Gastrocnemius medialis (tissue), 4 donors: ENCODE data around the gene UBAP1L. TPM values are rescaled to one million over a fixed set of nuclear protein-coding genes. Genes with fewer than 3 reads are reported as not detected.
A peak's percentile ranks its signal among the peaks of the same experiment; 100 is the strongest.

ENCODE experiments used
- ATAC-seq, 2 donors: fragments of 150-250 bp; one replicate each; pipeline ENCODE4 v1.9.1; 2016
- DNase-seq, 2 donors: peaks; one replicate each; pipeline ENCODE4 v3.0.0-alpha.2; 2019
- H3K27ac ChIP-seq, 4 donors: fragments of 200-600 bp; sonication (generic); 1 replicate in 1 of 4; 2 replicates in 3 of 4; pipeline ENCODE4 v1.5.1; 2016 to 2018; ENCODE audit warnings: mild to moderate bottlenecking in 2 of 4, moderate library complexity in 1 of 4
- H3K27me3 ChIP-seq, 3 donors: fragments of 200-600 bp; sonication (generic) in 2 of 3; 1 replicate in 1 of 3; 2 replicates in 2 of 3; pipeline versions ENCODE4 v1.5.1 to v1.6.0; 2016 to 2019; ENCODE audit warnings: mild to moderate bottlenecking in 1 of 3, moderate library complexity in 1 of 3
- H3K36me3 ChIP-seq, 2 donors: fragments of 200-600 bp; sonication (generic) in 1 of 2; one replicate each; pipeline ENCODE4 v1.5.1; 2017 to 2018
- H3K4me1 ChIP-seq, 2 donors: fragments of 200-600 bp; sonication (generic) in 1 of 2; one replicate each; pipeline ENCODE4 v1.5.1; 2016 to 2017; ENCODE audit warnings: mild to moderate bottlenecking in 2 of 2
- H3K4me3 ChIP-seq, 4 donors: fragments of 200-600 bp; sonication (generic) in 3 of 4; 1 replicate in 1 of 4; 2 replicates in 3 of 4; pipeline ENCODE4 v1.5.1; 2016 to 2019; ENCODE audit warnings: mild to moderate bottlenecking in 2 of 4
- H3K9me3 ChIP-seq, 3 donors: fragments of 200-600 bp; sonication (generic) in 2 of 3; 1 replicate in 1 of 3; 2 replicates in 2 of 3; pipeline ENCODE4 v1.5.1; 2016 to 2019
- CTCF ChIP-seq, 5 experiments: fragments of 450-650 bp in 3 of 5; fragments of 200-600 bp in 2 of 5; sonication (generic) in 2 of 5; IDR thresholded peaks in 4 of 5; conservative IDR thresholded peaks in 1 of 5; 1 replicate in 4 of 5; 2 replicates in 1 of 5; pipeline ENCODE4 v1.5.1; 2016 to 2019; ENCODE audit warnings: antibody characterized with exemption in 5 of 5, mild to moderate bottlenecking in 3 of 5, moderate library complexity in 3 of 5
- POLR2A ChIP-seq, 2 donors: fragments of 450-650 bp; IDR thresholded peaks; one replicate each; pipeline ENCODE4 v1.6.1; 2017; ENCODE audit warnings: antibody characterized with exemption in 2 of 2, mild to moderate bottlenecking in 2 of 2, moderate library complexity in 2 of 2
- in situ Hi-C, 4 donors: fragments of 200-750 bp; cut with MboI; loops; one replicate each; pipeline versions ENCODE4 v1.15.0 to v1.8.0; 2017; ENCODE audit warnings: low sequenced_read_pairs in 4 of 4
- intact Hi-C: fragments of 100-400 bp; cut with DNase I; formaldehyde crosslinking; loops from one replicate; pipeline ENCODE4 v1.15.1; 2023; ENCODE audit warnings: low total_unique reads
- total RNA-seq, 4 donors: library from RNA; depleted of rRNA; stranded (reverse); fragments of >200 nt; gene quantifications; one replicate each; pipeline versions ENCODE4 v1.1.0 to v1.2.3, GENCODE V29; 2016

UBAP1L gene
- total RNA-seq, 4 donors from 2014 or later = 0.65 to 3.3 (median 1.4) TPM

GRCh38 chr15:65066001-65066634, 48.9 kb downstream of the UBAP1L start:
- TF ChIP-seq POLR2A (IDR thresholded peaks at IDR 0.05) (no peak), CTCF (IDR thresholded peaks at IDR 0.05 in 4 of 5, conservative IDR thresholded peaks at IDR 0.05 in 1 of 5) (no peak)
- intact Hi-C loops (no loop called here), in situ Hi-C loops (no loop called here)
- H3K27me3 ChIP-seq = peaks cover 0 to 2% (median 0%) of the 10 kb centered on the region in 3 donors
- H3K4me1 ChIP-seq = peaks cover 22 to 27% of the 10 kb centered on the region in 2 donors
- H3K27ac ChIP-seq = peak overlapping the region in 3 of 4 donors; percentile 50 to 78 (median 70)
- ATAC-seq = no peak
- no peaks in the 10 kb centered on the region for H3K9me3 ChIP-seq
- H3K4me3 ChIP-seq = peak overlapping the region in 2 of 4 donors; percentile 40 to 46
- no peak for DNase-seq
- no peaks in the 10 kb centered on the region for H3K36me3 ChIP-seq

GRCh38 chr15:65062726-65063125, 52.3 kb downstream of the UBAP1L start:
- ATAC-seq (no peak), DNase-seq (no peak)
- peak overlapping the region in 1 of 4 donors; percentile 65 for H3K27ac ChIP-seq
- no peaks in the 10 kb centered on the region for H3K9me3 ChIP-seq
- H3K36me3 ChIP-seq = no peaks in the 10 kb centered on the region
- in situ Hi-C loops (no loop called here), intact Hi-C loops (no loop called here)
- TF ChIP-seq POLR2A (IDR thresholded peaks at IDR 0.05) = no peak
- TF ChIP-seq CTCF (IDR thresholded peaks at IDR 0.05 in 4 of 5, conservative IDR thresholded peaks at IDR 0.05 in 1 of 5) = no peak
- peaks cover 0 to 2% (median 0%) of the 10 kb centered on the region in 3 donors for H3K27me3 ChIP-seq
- H3K4me1 ChIP-seq = no peaks in the 10 kb centered on the region
- no peak overlapping the region for H3K4me3 ChIP-seq

- Histone ChIP-seq H3K27ac (peak overlapping the region in 2 of 4 donors; percentile 3 to 65), H3K4me1 (no peaks in the 10 kb centered on the region), H3K27me3 (no peaks in the 10 kb centered on the region), H3K36me3 (no peaks in the 10 kb centered on the region), H3K4me3 (no peak overlapping the region), H3K9me3 (no peaks in the 10 kb centered on the region)
- DNase-seq = no peak
- intact Hi-C loops (no loop called here), in situ Hi-C loops (no loop called here)
- ATAC-seq = no peak
- TF ChIP-seq CTCF (IDR thresholded peaks at IDR 0.05 in 4 of 5, conservative IDR thresholded peaks at IDR 0.05 in 1 of 5) = no peak
Observed at GRCh38 chr15:65062061-65062460, 52.9 kb downstream of the UBAP1L start.

GRCh38 chr15:65060641-65061397, 54.2 kb downstream of the UBAP1L start:
- Histone ChIP-seq H3K4me1 (no peaks in the 10 kb centered on the region), H3K4me3 (no peak overlapping the region), H3K36me3 (no peaks in the 10 kb centered on the region), H3K27ac (peak overlapping the region in 3 of 4 donors; percentile 3 to 65 (median 48)), H3K9me3 (no peaks in the 10 kb centered on the region), H3K27me3 (no peaks in the 10 kb centered on the region)
- intact Hi-C loops = no loop called here
- DNase-seq (no peak), ATAC-seq (no peak)
- in situ Hi-C loops = no loop called here
- no peak for TF ChIP-seq POLR2A (IDR thresholded peaks at IDR 0.05)
- TF ChIP-seq CTCF (IDR thresholded peaks at IDR 0.05 in 4 of 5, conservative IDR thresholded peaks at IDR 0.05 in 1 of 5) = no peak
